Sigmoid colon (tissue), 7 donors: Measurements from ENCODE around the gene ARHGAP11A. TPM values are rescaled to one million over a fixed set of nuclear protein-coding genes. Genes with fewer than 3 reads are reported as not detected.
A peak's percentile ranks its signal among the peaks of the same experiment; 100 is the strongest.

Experiments used
- DNase-seq: peaks from one replicate; pipeline ENCODE4 v3.0.0-alpha.2; 2019
- H3K27ac ChIP-seq, 4 donors: fragments of 200-600 bp; sonication (generic); one replicate each; pipeline ENCODE4 v1.5.1; 2016 to 2019; ENCODE audit warnings: mild to moderate bottlenecking in 1 of 4
- H3K27me3 ChIP-seq, 3 donors: fragments of 200-600 bp; sonication (generic); one replicate each; pipeline ENCODE4 v1.5.1; 2019; ENCODE audit warnings: mild to moderate bottlenecking in 1 of 3
- H3K36me3 ChIP-seq, 4 donors: fragments of 200-600 bp; sonication (generic); one replicate each; pipeline ENCODE4 v1.5.1; 2016 to 2019
- H3K4me1 ChIP-seq, 4 donors: fragments of 200-600 bp; sonication (generic); one replicate each; pipeline ENCODE4 v1.5.1; 2017 to 2019
- H3K4me3 ChIP-seq, 4 donors: fragments of 200-600 bp; sonication (generic); one replicate each; pipeline ENCODE4 v1.5.1; 2017 to 2019; ENCODE audit warnings: mild to moderate bottlenecking in 2 of 4, moderate library complexity in 1 of 4
- H3K9me3 ChIP-seq, 4 donors: fragments of 200-600 bp in 3 of 4; sonication (generic) in 3 of 4; one replicate each; pipeline versions ENCODE4 v1.5.1 to v1.6.1; 2013 to 2019
- CTCF ChIP-seq, 4 experiments: fragments of 450-650 bp in 3 of 4; fragments of 200-600 bp in 1 of 4; IDR thresholded peaks; one replicate each; pipeline ENCODE4 v1.5.1; 2016 to 2019; ENCODE audit warnings: antibody characterized with exemption in 4 of 4, mild to moderate bottlenecking in 3 of 4, moderate library complexity in 2 of 4
- EP300 ChIP-seq, 4 donors: sonication (generic); formaldehyde crosslinking; IDR thresholded peaks; one replicate each; pipeline ENCODE4 v1.6.1; 2017; ENCODE audit warnings: antibody characterized with exemption in 4 of 4
- POLR2A ChIP-seq, 2 donors: fragments of 450-650 bp; IDR thresholded peaks; one replicate each; pipeline ENCODE4 v1.6.1; 2016; ENCODE audit warnings: antibody characterized with exemption in 2 of 2, mild to moderate bottlenecking in 2 of 2, moderate library complexity in 2 of 2
- POLR2AphosphoS5 ChIP-seq, 4 donors: sonication (generic); formaldehyde crosslinking; IDR thresholded peaks; one replicate each; pipeline ENCODE4 v1.6.1; 2017; ENCODE audit warnings: antibody characterized with exemption in 4 of 4
- WGBS, 2 donors: extraction: QIAGEN DNeasy Blood & Tissue Kit; methylation state at CpG; one replicate each; pipeline ENCODE4 v1.1.7; 2013; 5-methylcytosine and 5-hydroxymethylcytosine counted together
- intact Hi-C: fragments of 100-400 bp; cut with DNase I; formaldehyde crosslinking; loops from one replicate; pipeline ENCODE4 v1.15.1; 2023
- polyA plus RNA-seq, 3 donors: library from polyadenylated mRNA; stranded (reverse); fragments of 200-250 nt; gene quantifications; one replicate each; pipeline ENCODE4 v1.2.3, GENCODE V29; 2013
- total RNA-seq, 4 donors: library from RNA; depleted of rRNA; stranded (reverse); fragments of >200 nt; gene quantifications; one replicate each; pipeline ENCODE4 v1.1.0, GENCODE V29; 2016
- donor health status: healthy with polysubstance abuse.
- donor health status: Bipolar disorder and iron deficiency.
- donor health status: healthy.

Gene ARHGAP11A
- total and polyA plus RNA-seq, 7 donors: 0.99 to 12.3 (median 3.5) TPM

GRCh38 chr15:32636410-32636809, 21.1 kb downstream of the ARHGAP11A start:
- 88 to 94% methylated on average over 3 of the region's 3 CpGs for WGBS, 2 donors
- intact Hi-C loops: no loop called here
- DNase-seq: no peak
- Histone ChIP-seq H3K4me1 (no peaks in the 10 kb centered on the region), H3K4me3 (no peak overlapping the region), H3K36me3 (no peaks in the 10 kb centered on the region), H3K27ac (no peak overlapping the region), H3K9me3 (no peaks in the 10 kb centered on the region), H3K27me3 (peaks cover 0 to 10% (median 0%) of the 10 kb centered on the region in 3 donors)
- TF ChIP-seq POLR2AphosphoS5 (IDR thresholded peaks at IDR 0.05): no peak
- no peak for TF ChIP-seq EP300 (IDR thresholded peaks at IDR 0.05)
- TF ChIP-seq CTCF (IDR thresholded peaks at IDR 0.05): no peak
- no peak for TF ChIP-seq POLR2A (IDR thresholded peaks at IDR 0.05)

DNA sequence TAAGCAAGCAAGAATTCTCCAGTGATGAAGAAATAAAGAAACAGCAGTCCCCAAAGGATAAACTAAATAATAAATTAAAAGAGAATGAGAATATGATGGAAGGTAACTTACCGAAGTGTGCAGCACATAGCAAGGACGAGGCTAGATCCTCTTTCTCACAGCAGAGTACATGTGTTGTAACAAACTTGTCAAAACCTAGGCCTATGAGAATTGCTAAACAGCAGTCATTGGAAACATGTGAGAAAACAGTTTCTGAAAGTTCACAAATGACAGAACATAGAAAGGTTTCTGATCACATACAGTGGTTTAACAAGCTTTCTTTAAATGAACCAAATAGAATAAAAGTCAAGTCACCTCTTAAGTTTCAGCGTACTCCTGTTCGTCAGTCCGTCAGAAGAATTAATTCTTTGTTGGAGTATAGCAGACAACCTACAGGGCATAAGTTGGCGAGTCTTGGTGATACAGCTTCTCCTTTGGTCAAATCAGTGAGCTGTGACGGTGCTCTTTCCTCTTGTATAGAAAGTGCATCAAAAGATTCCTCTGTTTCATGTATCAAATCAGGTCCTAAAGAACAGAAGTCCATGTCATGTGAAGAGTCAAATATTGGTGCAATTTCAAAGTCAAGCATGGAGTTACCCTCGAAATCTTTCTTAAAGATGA, 21.7 kb downstream of the ARHGAP11A start:
- WGBS, 2 donors: 92 to 96% methylated on average over 8 of the region's 8 CpGs

GRCh38 chr15:32637704-32638103, 22.4 kb downstream of the ARHGAP11A start:
- DNase-seq: no peak
- H3K4me1 ChIP-seq: no peaks in the 10 kb centered on the region
- intact Hi-C loops: no loop called here
- no peaks in the 10 kb centered on the region for H3K36me3 ChIP-seq
- no peak overlapping the region for H3K4me3 ChIP-seq
- peaks cover 0 to 21% (median 0%) of the 10 kb centered on the region in 3 donors for H3K27me3 ChIP-seq
- TF ChIP-seq POLR2AphosphoS5 (IDR thresholded peaks at IDR 0.05) (no peak), CTCF (IDR thresholded peaks at IDR 0.05) (no peak), EP300 (IDR thresholded peaks at IDR 0.05) (no peak), POLR2A (IDR thresholded peaks at IDR 0.05) (no peak)
- H3K27ac ChIP-seq: no peak overlapping the region
- H3K9me3 ChIP-seq: no peaks in the 10 kb centered on the region
- WGBS, 2 donors: 97% methylated on average over 1 of the region's 1 CpG

More for the DNA sequence above, 21.7 kb downstream of the ARHGAP11A start:
- intact Hi-C loops: no loop called here
- Histone ChIP-seq H3K9me3 (no peaks in the 10 kb centered on the region), H3K4me3 (no peak overlapping the region), H3K4me1 (no peaks in the 10 kb centered on the region), H3K27ac (no peak overlapping the region), H3K36me3 (no peaks in the 10 kb centered on the region), H3K27me3 (peaks cover 0 to 16% (median 0%) of the 10 kb centered on the region in 3 donors)
- DNase-seq: no peak
- TF ChIP-seq POLR2A (IDR thresholded peaks at IDR 0.05): no peak
- TF ChIP-seq EP300 (IDR thresholded peaks at IDR 0.05): no peak
- TF ChIP-seq POLR2AphosphoS5 (IDR thresholded peaks at IDR 0.05): no peak
- no peak for TF ChIP-seq CTCF (IDR thresholded peaks at IDR 0.05)

DNA sequence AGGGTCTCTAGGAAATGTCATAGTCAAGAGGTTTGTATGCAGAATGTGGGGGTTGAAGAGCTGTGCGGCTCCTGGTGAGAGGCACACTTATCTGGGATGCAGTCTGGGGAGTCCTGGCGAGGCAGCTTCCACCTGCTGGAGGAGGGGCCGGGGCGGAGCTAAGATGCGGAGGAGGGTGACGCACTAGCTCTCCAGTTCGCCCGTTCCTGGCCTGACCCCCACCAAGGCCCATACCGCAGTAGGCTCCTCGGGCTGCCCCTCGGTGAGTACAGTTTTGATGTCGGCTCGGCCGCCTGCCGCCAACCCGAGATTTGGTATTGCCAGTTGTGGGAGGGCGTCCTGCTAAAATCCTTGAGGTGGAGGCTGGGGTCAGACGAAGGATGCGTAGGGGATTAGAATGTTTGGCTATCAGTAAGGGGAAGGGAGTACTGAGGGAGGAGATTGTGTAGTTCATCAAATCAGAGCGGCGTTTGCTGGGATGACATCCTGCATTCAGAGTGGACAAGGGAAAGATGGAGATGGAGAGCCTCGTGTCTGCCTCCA, 26.3 kb downstream of the ARHGAP11A start, which contains the start of gene SCG5:
Gene SCG5 (plus strand): TSS at position 194 of the 543 bp plus-strand sequence. CDS start 1,883 bp downstream, outside the sequence.
- H3K36me3 ChIP-seq: no peaks in the 10 kb centered on the region
- WGBS, 2 donors: 14 to 33% methylated on average over 22 of the region's 22 CpGs
- peak within 1 kb of the TSS in 1 of 4 donors; percentile 4 for H3K4me3 ChIP-seq
- no peak within 1 kb of the TSS for H3K27ac ChIP-seq
- intact Hi-C loops: no loop called here
- peaks cover 0 to 32% (median 0%) of the 10 kb centered on the region in 3 donors for H3K27me3 ChIP-seq
- H3K9me3 ChIP-seq: no peaks in the 10 kb centered on the region
- DNase-seq: no peak
- no peak for TF ChIP-seq EP300 (IDR thresholded peaks at IDR 0.05)
- TF ChIP-seq POLR2A (IDR thresholded peaks at IDR 0.05): no peak
- TF ChIP-seq CTCF (IDR thresholded peaks at IDR 0.05): no peak
- no peak for TF ChIP-seq POLR2AphosphoS5 (IDR thresholded peaks at IDR 0.05)
- H3K4me1 ChIP-seq: no peaks in the 10 kb centered on the region
